Psoas muscle (tissue), 8 donors: ENCODE data around the gene CHRNA1. TPM values are rescaled to one million over a fixed set of nuclear protein-coding genes. Genes with fewer than 3 reads are reported as not detected.

ENCODE experiments used
- ATAC-seq, 4 donors: fragments of 200-7000 bp; cut with Tn5 transposase; one replicate each; pipeline ENCODE4 v1.9.1; 2020; ENCODE audit warnings: moderate library complexity in 3 of 4, mild to moderate bottlenecking in 2 of 4
- DNase-seq, 2 donors: peaks; one replicate each; pipeline ENCODE4 v3.0.0-alpha.2; 2020
- H3K27ac ChIP-seq: fragments of 200-600 bp; one replicate; pipeline ENCODE4 v1.8.0; 2022
- H3K27me3 ChIP-seq, 3 donors: fragments of 200-600 bp in 1 of 3; one replicate each; pipeline versions ENCODE4 v1.6.1 to v1.8.0; 2013 to 2022; ENCODE audit warnings: low read length in 2 of 3, mild to moderate bottlenecking in 2 of 3, moderate library complexity in 1 of 3; ENCODE audit not compliant: insufficient read depth in 3 of 3
- H3K36me3 ChIP-seq, 2 donors: fragments of 200-600 bp in 1 of 2; one replicate each; pipeline versions ENCODE4 v1.6.1 to v1.8.0; 2013 to 2022; ENCODE audit warnings: low read depth in 1 of 2, mild to moderate bottlenecking in 1 of 2, moderate library complexity in 1 of 2; ENCODE audit not compliant: insufficient read depth in 1 of 2
- H3K4me1 ChIP-seq: fragments of 200-600 bp; one replicate; pipeline ENCODE4 v1.8.0; 2022
- H3K4me3 ChIP-seq: fragments of 200-600 bp; one replicate; pipeline ENCODE4 v1.8.0; 2022; ENCODE audit warnings: mild to moderate bottlenecking
- H3K9me3 ChIP-seq: fragments of 200-600 bp; one replicate; pipeline ENCODE4 v1.8.0; 2022
- whole genome bisulfite sequencing, 3 donors: extraction: QIAGEN DNeasy Blood & Tissue Kit; methylation state at CpG; one replicate each; pipeline versions ENCODE4 v1.1.6 to v1.1.7; 2013; 5-methylcytosine and 5-hydroxymethylcytosine counted together
- intact Hi-C, 2 donors: fragments of 100-400 bp; cut with DNase I; formaldehyde crosslinking; loops; one replicate each; pipeline versions ENCODE4 v1.11.0 to v1.14.2; 2022
- polyA plus RNA-seq, 3 donors: library from polyadenylated mRNA; stranded (reverse); fragments of 200-250 nt; gene quantifications; one replicate each; pipeline ENCODE4 v1.2.3, GENCODE V29; 2013
- total RNA-seq, 4 donors: library from RNA; stranded (reverse); fragmentation: NEBNext Ultra II Directional in 2 of 4; extraction: Animal tissue kit (Norgen Biotek cat#: 25700) in 2 of 4; gene quantifications; one replicate each; pipeline versions ENCODE4 v1.2.1 to v1.2.4, GENCODE V29; 2021 to 2023
- TF ChIP-seq, protein P1 (sequence below): fragments of 200-600 bp; IDR thresholded peaks from one replicate; pipeline ENCODE4 v1.8.0; 2022; ENCODE audit warnings: antibody characterized with exemption
- donor health status: healthy with polysubstance abuse.
- donor health status: DM: no; HTN: no; CAD: no; lungs with moderate emphysema.
- donor health status: Bipolar disorder and iron deficiency.
- donor health status: healthy.
- donor health status: DM: yes; HTN: yes; CAD: no.
- donor health status: DM: no; HTN: no; CAD: no.
- donor health status: DM: no; HTN: no; CAD: no.
- donor health status: DM: yes; HTN: yes; CAD: no.

CHRNA1 gene
- total and polyA plus RNA-seq, 7 donors, result 31.7 to 278 (median 123) TPM

DNA sequence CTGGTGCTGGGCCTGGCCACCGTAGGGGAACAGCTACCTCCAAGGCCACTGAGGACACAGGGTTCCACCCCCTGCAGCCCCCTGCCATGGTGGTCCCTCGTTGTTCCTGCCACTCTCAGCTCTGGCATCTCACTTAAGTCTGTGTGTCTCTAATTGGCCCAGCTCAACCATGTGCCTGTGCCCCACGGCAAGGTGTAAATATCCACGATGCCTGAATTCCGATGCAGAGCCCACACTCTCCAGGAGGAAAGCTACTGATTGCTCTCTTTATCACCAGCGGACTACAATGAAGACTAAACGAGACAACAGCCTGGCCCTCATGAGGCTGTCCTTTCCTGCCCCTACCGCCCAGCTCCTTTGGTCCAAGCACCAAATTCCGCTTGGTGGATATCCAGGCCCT, 17.0 kb upstream of the CHRNA1 start:
- Histone ChIP-seq H3K4me1 (no peaks in the 10 kb centered on the region), H3K9me3 (no peaks in the 10 kb centered on the region), H3K27ac (no peak overlapping the region), H3K4me3 (no peak overlapping the region), H3K36me3 (no peaks in the 10 kb centered on the region), H3K27me3 (no peaks in the 10 kb centered on the region)
- intact Hi-C loops, result no loop called here
- WGBS, 3 donors, result 93 to 95% (median 94%) methylated on average over 9 of the region's 9 CpGs
- no peak for DNase-seq
- TF ChIP-seq, protein P1, sequence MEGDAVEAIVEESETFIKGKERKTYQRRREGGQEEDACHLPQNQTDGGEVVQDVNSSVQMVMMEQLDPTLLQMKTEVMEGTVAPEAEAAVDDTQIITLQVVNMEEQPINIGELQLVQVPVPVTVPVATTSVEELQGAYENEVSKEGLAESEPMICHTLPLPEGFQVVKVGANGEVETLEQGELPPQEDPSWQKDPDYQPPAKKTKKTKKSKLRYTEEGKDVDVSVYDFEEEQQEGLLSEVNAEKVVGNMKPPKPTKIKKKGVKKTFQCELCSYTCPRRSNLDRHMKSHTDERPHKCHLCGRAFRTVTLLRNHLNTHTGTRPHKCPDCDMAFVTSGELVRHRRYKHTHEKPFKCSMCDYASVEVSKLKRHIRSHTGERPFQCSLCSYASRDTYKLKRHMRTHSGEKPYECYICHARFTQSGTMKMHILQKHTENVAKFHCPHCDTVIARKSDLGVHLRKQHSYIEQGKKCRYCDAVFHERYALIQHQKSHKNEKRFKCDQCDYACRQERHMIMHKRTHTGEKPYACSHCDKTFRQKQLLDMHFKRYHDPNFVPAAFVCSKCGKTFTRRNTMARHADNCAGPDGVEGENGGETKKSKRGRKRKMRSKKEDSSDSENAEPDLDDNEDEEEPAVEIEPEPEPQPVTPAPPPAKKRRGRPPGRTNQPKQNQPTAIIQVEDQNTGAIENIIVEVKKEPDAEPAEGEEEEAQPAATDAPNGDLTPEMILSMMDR, result no peak
- ATAC-seq, result no peak

DNA sequence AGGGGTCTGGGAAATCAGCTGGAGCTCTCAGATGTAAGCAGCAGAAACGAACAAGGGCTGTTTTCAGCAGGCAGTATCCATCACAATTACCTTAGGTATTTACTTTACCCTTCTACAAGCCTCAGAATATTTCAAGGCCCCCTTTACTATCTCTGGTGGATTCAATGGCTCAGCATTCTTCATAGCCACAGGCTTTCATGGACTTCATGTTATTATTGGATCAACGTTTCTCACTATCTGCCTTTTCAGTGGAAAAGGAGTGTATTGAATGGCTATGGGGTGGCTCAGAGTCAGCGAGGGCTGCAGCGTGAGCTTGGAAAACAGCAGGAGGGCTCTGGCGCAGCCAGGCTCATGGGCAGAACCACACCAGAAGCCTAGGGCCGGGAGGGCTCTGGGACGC, 16.6 kb upstream of the CHRNA1 start:
- Histone ChIP-seq H3K36me3 (no peaks in the 10 kb centered on the region), H3K27me3 (no peaks in the 10 kb centered on the region), H3K9me3 (no peaks in the 10 kb centered on the region), H3K4me3 (no peak overlapping the region), H3K27ac (no peak overlapping the region), H3K4me1 (no peaks in the 10 kb centered on the region)
- intact Hi-C loops, result no loop called here
- DNase-seq, result no peak
- ATAC-seq, result no peak
- 87 to 93% (median 89%) methylated on average over 7 of the region's 7 CpGs for WGBS, 3 donors
- TF ChIP-seq, protein P1, result no peak

DNA sequence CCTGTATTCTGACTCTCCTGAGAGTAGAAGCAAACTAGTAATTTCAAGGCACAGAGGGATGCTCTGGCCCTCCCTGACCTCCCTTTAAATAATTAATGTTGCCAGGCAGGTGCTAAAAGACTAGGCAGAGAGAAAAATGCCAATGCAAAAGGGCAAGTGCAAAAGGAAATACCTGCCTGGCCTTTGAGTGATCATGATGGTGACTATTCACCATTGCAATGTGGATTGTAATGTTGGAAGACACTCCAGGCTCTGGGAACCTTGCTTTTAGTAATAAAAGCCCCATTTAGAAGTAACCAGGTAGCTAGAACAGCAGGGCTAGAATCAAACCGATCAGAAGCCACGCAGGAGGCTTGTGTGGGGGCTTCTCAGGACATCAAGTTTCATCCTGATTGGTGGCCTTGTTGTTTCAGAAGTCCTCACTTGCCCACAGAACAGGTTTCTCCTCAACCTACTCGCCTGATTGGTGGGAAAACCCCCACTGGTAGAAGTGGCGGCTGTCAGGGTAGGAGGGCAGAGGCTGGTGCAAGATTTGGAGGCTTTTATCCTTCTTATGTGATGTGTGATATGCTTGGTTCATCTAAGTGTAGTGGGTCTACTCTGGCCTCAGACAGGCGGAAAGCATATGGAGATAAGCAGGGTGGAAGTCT, 16.0 kb upstream of the CHRNA1 start:
- intact Hi-C loops, result no loop called here
- no peak overlapping the region for H3K4me3 ChIP-seq
- H3K36me3 ChIP-seq, result no peaks in the 10 kb centered on the region
- no peaks in the 10 kb centered on the region for H3K27me3 ChIP-seq
- 95 to 98% (median 95%) methylated on average over 5 of the region's 5 CpGs for WGBS, 3 donors
- no peaks in the 10 kb centered on the region for H3K4me1 ChIP-seq
- no peak overlapping the region for H3K27ac ChIP-seq
- H3K9me3 ChIP-seq, result no peaks in the 10 kb centered on the region
- no peak for ATAC-seq
- no peak for DNase-seq
- TF ChIP-seq, protein P1, result no peak

DNA sequence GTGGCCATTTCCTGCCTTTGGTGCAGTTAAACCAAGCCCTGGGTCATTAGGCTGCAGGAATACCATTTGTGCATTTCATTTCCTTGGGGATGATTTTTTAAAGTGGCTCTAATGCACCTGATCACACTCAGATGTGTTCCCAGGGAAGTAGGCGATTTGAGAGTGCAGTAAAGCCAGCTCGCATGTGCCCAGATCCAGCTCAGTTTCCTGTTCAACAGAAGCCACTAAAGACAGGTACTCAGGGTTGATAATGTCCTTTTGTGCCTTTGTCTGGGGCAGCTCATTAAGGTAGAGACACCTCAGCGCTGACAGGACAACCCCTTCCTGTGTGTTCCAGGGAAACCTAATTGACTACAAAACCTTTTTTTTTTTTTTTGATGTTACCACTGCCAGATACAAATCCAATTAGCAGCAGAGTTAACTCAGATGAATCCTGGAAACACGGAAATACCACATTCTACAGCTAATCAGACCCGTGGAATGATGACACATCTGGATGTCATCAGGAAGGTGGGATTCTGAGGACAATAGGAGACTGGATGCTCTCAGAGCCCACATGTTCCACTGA, 15.2 kb upstream of the CHRNA1 start:
- Histone ChIP-seq H3K4me1 (no peaks in the 10 kb centered on the region), H3K36me3 (no peaks in the 10 kb centered on the region), H3K4me3 (no peak overlapping the region), H3K9me3 (no peaks in the 10 kb centered on the region), H3K27me3 (no peaks in the 10 kb centered on the region), H3K27ac (no peak overlapping the region)
- TF ChIP-seq, protein P1, result no peak
- ATAC-seq (no peak), DNase-seq (no peak)
- 70 to 82% (median 74%) methylated on average over 5 of the region's 5 CpGs for WGBS, 3 donors
- intact Hi-C loops, result no loop called here
